NCI-H446 (cell line): ENCODE data around the gene NF2.
"Not testable (repeated sequence)": the region's sequence is repeated elsewhere in the genome, so short reads cannot be mapped to it uniquely, and the experiment has no call there.

Experiments
- DNase-seq, 2 experiments: peaks; one replicate each; lab custom pipeline; 2025; lab: John Stamatoyannopoulos, UW

Gene NF2

GRCh38 chr22:29603358-29604075, at the start of gene NF2:
Gene NF2 (plus strand): TSS chr22:29603633. CDS start chr22:29603999, 366 bp downstream.
- peak; percentile 99 to 100 for DNase-seq

- DNase-seq = no peak
Measured at GRCh38 chr22:29555065-29555644, 48.3 kb upstream of the NF2 start.

GRCh38 chr22:29559030-29559429, 44.4 kb upstream of the NF2 start:
- no peak for DNase-seq

GRCh38 chr22:29559853-29560252, 43.6 kb upstream of the NF2 start:
- DNase-seq = no peak

GRCh38 chr22:29563652-29564460, 39.6 kb upstream of the NF2 start:
- no peak for DNase-seq

- not testable (repeated sequence) for DNase-seq
Measured at GRCh38 chr22:29566513-29566912, 36.9 kb upstream of the NF2 start.

GRCh38 chr22:29567338-29567737, 36.1 kb upstream of the NF2 start:
- no peak for DNase-seq

- DNase-seq = no peak
Measured at GRCh38 chr22:29569011-29569678, 34.3 kb upstream of the NF2 start.

- no peak for DNase-seq
Measured at GRCh38 chr22:29570456-29570855, 33.0 kb upstream of the NF2 start.

- DNase-seq = no peak
Measured at GRCh38 chr22:29570912-29571549, 32.4 kb upstream of the NF2 start.

- DNase-seq = no peak
Measured at GRCh38 chr22:29574762-29575450, 28.5 kb upstream of the NF2 start.

- no peak for DNase-seq
Measured at GRCh38 chr22:29578462-29579200, 24.8 kb upstream of the NF2 start.

- peak in 1 of 2 experiments; percentile 12 for DNase-seq
Measured at GRCh38 chr22:29580200-29580810, 23.1 kb upstream of the NF2 start.

GRCh38 chr22:29581799-29582198, 21.6 kb upstream of the NF2 start:
- no peak for DNase-seq

GRCh38 chr22:29584975-29585374, 18.5 kb upstream of the NF2 start:
- no peak for DNase-seq

GRCh38 chr22:29586193-29586705, 17.2 kb upstream of the NF2 start:
- not testable (repeated sequence) for DNase-seq

- peak in 1 of 2 experiments; percentile 89 for DNase-seq
Measured at GRCh38 chr22:29587938-29588699, 15.3 kb upstream of the NF2 start.

- no peak for DNase-seq
Measured at GRCh38 chr22:29593923-29594322, 9.5 kb upstream of the NF2 start.

GRCh38 chr22:29594447-29594846, 9.0 kb upstream of the NF2 start:
- not testable (repeated sequence) for DNase-seq
